ENCODE data around the gene RFX6.

RFX6 gene

DNA sequence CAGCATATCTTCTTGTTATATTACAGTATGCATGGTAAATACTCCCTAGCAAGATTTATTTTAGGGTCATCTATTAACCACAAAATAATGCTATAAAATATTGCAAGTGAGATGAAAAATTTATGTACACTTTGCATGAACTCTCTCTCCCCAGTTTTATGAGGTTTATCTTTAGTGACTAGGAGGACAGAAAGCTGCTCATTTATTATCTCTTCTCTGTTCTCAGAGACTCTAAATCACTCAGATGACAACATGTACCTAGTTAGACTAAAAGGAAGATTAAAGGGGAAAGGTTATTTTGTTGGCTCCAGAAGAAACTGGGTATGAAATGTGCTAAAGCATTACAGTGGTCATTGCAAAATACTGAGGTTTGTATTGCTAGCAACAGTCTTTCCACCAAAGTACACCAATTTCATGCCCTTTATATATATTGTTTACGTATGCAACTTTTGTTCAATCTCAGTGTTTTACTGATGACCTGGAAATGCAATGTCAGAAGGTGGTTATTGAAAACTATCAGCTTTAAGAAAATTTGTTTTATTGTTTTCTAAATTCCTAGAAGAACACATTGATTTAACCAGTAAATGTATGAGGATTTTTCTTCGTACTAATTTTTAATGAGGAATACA, 11.8 kb downstream of the RFX6 start:
- no peak for DNase-seq (ENCODE audit: low read depth, low spot score)

DNA sequence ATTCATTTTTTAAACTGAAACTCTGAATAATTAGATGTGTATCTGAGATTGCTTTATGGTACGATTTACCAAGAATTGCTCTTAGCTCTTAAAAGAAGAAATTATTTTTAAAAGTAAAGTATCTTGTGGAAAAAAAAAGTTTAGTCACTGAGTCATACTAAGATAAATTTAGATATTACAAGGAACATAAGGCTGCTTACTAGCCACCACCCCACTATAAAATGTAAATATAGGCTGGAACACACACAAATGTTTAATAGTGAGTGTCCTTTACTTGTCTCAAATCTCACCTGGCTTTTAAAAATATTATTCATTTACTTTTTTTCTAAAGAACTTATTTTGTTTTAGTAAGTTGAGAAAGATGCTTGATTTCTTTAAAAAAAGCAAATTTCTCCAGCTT, 17.6 kb downstream of the RFX6 start:
- DNase-seq (ENCODE audit: low read depth, low spot score), result no peak

DNA sequence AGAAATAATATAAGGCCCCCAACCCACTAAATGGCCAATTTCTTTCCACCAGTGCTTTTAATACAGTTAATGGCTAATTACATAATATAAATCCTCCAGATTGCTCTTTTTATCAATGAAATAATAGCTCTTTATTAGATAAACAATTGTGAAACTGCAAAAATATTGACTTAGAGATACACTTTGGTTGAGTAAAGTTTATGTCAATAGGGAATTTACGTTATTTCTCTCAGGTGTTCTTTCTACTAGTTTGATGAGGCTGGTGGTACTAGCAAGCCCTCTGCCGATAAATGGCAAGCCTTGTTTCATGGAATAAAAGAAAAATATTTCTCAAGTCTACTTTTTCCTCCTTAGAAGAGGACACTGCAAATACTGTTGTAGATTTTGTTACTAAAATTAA, 18.9 kb downstream of the RFX6 start:
- DNase-seq (ENCODE audit: low read depth, low spot score), result no peak

DNA sequence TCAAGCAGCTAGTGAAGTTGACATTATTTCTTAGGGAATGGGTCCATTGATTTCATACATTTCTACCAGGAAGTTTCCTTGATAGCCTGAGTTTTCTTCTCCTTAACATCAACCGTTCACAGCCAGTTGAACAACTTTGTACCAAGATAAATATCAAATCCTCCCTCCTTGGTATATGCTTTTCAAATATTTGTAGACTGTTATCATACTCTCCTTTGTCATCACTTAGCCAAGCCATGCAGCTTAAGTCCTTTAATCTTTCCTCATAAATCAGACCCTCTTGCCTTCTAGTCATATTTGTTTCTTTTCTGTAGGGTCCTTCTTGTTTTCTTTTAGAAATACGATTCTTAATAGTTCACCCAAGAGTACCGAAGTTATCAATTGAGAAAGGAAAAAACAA, 25.6 kb downstream of the RFX6 start:
- no peak for DNase-seq (ENCODE audit: low read depth, low spot score)

DNA sequence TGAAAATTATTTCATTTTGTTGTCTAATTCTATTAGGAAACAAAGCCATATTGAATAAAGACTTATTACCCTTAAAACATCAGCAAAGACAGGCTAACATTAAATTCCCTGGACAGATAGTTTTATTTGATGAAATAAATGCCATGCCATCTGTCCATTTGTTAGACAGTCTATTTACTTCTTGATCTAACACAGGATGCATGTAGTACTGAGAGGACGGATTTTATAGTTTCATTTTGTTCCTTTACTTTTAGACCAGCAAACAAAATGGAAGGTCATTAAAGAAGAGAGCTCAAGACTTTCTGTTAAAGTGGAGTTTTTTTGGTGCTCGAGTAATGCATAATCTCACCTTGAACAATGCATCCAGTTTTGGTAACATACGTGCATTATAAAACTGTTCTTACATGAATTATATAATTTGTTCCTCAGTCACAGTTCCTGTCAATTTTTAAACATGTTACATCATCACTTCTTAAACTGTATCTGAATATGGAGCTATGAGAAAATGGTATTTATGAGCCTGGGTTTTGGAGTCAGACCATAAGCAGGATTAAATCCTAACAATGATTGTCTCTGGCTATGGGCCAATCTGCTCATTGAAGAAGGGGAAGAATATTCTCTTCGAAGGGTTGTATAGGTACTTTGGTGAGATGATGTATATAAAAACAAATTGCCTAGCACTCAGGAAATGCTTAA, 46.0 kb downstream of the RFX6 start:
- DNase-seq (ENCODE audit: low read depth, low spot score), result no peak

DNA sequence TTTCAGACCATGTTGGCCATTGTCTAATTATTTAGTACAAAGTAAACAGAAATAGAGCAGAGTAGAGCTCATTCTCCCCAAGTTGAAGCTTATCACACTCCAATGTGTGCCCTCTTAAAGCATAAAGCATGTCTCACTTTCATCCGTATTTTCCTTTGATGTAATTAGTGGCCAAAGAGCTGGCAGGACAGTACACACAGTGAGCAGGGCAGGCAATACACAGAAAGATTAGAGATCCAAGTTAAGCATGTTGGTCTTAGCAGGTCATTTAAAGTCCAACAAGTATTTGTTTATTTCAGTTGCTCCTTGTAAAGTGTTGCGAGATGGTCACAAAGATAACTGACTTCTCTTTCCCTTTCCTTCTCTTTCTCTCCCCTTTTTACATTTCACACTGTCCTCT, 47.2 kb downstream of the RFX6 start:
- DNase-seq (ENCODE audit: low read depth, low spot score), result no peak

DNA sequence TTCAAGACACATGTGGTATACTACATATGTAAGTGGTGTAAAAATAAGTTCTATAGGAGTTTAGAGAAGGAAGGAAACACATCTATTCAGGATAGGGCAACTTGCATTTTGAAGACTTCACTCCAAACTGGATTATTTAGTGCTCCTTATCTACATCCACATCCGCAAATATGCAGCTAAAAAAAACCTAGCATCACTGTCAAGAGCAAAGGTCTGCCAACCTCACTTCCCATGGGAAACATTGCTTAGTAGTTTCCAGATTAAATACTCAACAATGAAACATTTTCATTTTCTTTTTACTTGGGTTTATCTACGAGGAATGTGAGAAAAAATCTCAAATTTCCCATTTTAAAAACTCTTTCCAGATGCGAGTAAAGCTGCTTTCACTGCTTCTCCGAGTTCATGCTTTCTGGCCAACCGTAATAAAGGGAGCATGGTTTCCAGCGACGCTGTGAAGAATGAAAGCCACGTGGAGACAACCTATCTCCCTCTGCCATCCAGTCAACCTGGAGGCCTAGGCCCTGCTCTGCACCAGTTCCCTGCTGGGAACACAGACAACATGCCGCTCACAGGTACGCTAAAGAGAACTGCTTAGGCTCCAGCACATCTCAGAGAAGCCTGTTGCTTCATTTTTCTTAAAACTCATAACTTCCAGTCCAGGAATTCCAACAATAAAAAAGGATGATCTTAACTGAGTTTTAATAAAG, 48.2 kb downstream of the RFX6 start:
- DNase-seq (ENCODE audit: low read depth, low spot score), result no peak

DNA sequence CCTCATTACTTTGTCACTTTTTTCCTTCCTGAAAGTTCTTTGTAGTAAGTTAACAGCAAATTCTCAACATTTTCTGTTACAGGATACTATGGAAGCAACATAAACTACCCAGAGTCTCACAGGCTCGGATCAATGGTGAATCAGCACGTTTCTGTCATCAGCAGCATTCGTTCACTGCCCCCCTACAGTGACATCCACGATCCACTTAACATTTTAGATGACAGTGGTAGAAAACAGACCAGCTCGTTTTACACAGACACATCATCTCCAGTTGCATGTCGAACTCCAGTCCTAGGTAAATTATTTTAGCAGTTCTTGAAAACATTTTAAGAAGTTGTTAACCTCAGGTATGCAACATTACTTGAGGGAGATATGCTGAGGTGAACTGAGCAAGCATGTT, 51.6 kb downstream of the RFX6 start:
- no peak for DNase-seq (ENCODE audit: low read depth, low spot score)

DNA sequence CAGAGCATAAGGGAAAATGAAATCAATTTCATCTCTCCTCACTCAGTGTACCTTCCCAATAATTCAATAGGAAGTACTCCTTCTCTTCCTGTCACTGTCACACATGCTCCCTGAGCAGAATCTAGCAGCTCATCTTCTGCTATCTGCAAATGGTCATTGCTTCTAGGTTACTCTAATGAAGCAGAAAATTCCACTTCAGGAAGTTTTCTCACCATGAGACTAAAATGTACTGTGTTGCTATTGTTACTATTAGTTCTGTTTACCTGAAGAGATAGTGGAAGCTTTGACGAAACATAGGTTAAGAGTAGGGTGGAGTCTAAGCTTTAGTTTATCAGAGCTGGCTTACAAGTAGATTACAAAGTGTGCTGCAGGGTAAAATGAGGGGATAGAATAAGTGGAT, 52.8 kb downstream of the RFX6 start:
- no peak for DNase-seq (ENCODE audit: low read depth, low spot score)

DNA sequence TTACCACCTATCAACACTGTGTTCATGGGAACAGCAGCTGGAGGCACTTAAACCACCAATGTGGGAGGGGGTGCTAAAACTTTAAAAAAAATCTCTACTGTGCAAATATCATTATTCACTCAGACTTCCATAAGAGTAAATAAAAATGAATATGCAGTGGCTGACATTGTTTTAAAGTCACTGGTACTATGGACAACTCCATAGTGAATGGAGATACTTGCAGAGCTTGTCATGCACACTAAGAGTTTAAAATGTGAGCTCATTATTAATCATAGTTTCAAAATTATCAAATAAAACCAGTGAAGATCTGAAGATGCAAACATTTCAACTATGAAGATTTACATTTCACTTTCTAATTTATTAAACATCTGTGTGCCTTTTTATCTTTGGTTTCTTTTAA, 54.4 kb downstream of the RFX6 start:
- no peak for DNase-seq (ENCODE audit: low read depth, low spot score)

DNA sequence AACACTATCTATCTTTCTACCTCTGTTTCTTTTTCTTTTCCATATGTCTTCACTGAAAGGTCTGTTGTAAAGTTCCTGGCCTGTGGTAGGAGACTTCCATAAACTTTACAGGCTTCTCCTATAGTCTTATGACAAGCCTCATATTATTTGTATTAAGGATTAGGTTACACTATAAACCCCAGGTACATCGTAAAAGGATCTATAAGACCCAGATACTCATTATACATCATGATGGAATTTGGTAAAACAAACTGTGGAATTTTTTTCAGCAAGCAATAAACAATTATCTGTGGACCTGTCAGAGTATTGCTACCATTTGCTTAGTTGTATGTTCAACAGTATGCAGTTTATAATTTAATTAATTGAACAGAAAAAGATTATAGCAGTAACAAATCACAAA, 55.5 kb downstream of the RFX6 start:
- DNase-seq (ENCODE audit: low read depth, low spot score), result no peak

DNA sequence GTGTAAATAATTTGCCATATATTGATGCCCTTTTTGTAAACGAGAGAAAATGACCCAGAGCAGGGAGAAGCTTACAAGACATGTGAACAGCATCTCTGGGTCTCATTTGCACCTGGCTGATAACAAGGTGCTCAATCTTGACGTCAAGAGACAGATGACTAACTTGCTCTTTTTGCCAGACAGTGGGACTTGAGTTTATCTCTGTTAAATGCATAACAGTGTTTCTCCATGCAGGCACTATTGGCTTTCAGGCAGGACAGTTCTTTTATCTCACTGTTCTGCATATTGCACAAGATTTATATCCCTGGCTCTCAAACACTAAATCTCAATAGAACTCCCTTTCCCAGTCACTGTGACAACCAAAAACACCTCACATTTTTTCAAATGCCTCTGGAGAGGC, 56.4 kb downstream of the RFX6 start:
- no peak for DNase-seq (ENCODE audit: low read depth, low spot score)

DNA sequence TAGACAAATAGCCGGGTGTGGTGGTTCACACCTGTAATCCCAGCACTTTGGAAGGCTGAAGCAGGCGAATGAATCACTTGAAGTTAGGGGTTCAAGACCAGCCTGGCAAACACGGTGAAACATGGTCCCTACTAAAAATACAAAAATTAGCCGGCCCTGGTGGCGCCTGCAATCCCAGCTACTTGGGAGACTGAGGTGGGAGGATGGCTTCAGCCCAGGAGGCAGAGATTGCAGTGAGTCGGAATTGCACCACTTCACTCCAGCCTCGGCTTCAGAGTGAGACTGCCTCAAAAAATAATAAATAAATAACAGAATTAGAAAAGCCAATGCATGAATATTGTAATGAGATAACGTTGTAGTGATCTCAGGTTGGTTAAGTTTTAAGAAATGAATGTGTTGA, 61.3 kb downstream of the RFX6 start:
- DNase-seq (ENCODE audit: low read depth, low spot score), result no peak

DNA sequence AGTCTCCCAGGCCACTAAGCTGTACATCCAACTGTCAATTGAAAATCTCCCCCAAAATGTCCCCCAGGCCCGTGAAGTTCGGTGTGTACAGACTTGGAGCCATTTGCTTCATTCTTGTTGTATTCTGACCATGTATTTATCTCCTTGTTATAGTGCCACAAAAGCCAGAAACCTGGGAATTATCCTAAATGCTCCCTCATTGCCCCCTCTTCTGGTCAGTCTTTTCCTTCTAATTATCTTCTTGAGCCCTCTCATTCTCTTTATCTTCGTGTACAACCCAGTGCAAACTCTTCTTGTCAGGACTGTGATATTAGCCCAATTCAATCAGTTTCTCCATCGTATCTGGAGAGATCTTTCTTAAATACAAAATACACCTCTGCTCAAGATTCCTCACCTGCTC, 64.7 kb downstream of the RFX6 start:
- peak; percentile 6 for DNase-seq (ENCODE audit: low read depth, low spot score)

DNA sequence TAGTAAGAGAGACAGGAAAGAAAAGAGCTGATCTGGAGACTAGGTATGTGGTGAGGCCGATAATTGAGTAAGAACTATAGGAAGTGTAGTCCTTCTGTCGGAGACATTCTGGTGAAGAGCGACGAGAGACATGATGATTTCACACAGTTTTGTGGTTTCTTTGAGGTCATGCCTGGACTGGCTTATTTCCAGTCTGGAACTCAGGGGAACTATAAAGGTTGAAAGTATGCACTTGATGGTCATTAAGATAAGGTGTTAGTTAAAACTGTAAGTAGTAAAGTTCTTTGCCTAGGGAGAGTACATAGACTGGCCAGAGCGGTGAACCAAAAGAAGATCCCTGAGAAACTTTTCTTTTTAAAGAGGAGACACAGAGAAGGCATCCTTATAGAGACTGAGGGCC, 68.8 kb downstream of the RFX6 start:
- DNase-seq (ENCODE audit: low read depth, low spot score), result no peak

DNA sequence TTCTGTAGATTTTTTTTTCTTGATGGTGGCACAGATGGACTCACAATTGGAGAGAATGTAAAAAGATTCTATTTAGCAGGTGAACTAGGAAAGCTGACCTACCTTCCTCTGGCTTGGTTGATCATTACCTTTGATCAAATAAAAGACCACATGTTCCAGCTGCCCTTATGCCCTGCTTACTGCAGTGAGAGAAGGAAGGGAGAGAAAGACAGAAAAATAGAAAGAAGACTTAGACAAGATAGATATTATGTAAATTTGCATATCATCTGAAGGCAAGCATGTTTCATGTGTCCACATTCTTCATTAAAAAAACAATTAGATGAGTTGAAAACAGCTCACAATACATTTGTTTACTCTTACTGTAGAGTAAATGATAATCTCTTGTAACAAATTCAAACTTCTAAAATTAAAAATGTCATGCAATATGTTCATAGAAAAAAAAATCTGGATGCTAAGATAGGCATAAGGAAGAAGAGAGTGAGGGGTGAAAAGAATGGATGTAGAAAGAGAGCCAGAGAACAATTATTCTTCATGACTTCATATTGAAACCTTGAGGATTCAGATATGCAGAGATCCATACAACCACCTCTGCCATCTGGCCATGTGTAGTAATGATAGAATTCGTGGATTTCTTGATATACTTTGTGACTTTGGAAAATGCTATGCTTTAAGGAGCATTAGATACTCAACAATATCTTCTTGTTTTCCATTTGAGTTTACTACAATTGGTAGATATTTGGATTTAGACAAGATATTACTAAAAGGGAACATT, 71.7 kb downstream of the RFX6 start:
- no peak for DNase-seq (ENCODE audit: low read depth, low spot score)

DNA sequence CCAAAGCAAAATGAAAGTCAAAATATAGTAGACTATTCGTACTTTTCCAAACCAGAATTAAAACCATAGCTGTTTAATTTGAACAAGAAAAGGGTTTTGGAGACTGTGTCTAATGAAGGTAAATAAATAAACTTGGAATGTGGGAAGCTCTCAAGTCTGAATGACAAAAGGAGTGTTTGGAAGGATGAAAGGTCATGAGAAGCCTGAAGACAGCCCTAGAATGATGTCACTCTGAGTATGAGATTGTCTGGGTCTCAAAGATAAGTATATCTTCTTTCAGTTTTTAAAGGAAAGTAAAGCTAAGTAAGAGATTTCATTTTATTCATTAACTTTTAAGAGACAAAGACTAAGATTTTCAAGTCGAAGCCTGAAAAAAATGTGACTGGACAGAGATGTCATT, 72.9 kb downstream of the RFX6 start:
- DNase-seq (ENCODE audit: low read depth, low spot score), result no peak

DNA sequence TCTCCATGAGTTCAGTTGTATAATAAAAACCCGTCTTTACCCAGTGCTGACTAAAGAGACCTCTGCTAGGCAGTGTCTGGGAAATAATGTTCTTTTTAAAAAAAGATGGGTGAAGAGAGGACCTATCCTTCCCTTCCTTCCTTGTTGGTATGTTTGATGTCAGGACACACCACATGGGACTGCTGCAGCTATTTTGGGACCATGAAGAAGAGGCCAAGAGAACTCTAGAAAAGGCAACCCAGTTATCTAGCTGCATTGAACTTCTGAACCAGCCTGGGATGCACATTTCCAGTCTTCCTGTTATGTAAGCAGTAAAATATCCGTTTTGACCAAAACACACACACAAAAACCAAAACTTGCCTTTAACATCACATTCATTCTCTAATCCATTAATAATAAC, 77.3 kb downstream of the RFX6 start:
- DNase-seq (ENCODE audit: low read depth, low spot score), result no peak

DNA sequence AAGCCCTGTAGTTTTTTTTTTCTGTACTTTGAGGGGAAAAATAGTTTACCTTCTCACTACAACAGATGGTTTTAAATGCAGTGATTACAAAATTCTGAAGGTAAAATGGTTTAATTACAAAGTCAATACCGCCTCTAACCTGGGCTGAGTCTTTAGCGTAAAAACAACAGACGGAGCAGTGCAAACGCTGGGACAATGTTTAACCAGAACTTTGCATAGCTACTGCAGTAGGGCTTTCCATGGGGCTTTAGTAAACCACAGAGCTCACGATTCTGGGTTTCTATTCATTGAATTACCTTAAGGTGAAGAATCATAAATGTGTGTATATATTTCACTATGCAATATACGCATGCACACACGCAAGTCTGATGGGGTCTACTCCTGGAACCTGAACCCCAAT, 77.9 kb downstream of the RFX6 start:
- DNase-seq (ENCODE audit: low read depth, low spot score), result no peak

DNA sequence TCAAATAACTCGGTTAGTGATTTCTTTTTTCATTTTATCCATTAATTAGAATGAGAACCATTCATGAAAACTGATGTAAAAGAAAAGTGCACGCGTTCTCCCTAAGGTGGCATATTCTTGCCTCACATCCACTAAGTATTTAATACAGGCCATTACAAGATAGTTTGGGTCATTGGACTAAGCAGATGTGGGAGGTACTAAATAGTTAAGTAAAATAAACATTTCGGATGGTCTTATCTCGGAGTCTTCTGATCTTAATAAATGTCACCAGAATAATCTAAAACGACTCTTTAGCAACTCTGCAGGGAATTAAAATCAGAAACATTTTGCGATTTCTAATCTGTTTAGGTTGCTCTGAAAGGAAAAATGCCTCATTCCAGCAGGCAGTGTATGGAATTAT, 78.7 kb downstream of the RFX6 start:
- DNase-seq (ENCODE audit: low read depth, low spot score), result no peak

DNA sequence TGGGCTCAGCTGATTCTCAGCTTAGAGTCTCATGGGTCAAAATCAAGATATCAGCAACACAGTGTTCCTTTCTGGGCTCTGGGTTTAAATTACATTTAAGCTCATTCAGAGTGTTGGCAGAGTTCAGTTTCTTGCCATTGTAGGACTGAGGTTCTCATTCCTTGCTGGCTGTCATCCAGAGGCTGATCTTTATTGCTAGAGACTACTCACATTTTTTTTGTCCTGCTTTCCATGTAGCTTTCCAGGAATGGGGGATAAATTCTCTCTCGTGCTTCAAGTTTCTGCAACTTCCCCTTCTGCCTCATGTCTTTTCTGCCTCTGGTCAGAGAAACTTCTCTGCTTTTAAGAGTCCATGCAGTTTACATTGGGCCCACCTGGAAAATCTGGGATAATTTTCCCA, 86.9 kb downstream of the RFX6 start:
- no peak for DNase-seq (ENCODE audit: low read depth, low spot score)

Data from ELF-1 (cell line).